ACC112 (cell line): ENCODE data around the gene DHCR7.

ENCODE experiments used
- H2AFZ ChIP-seq: fragments of 200-600 bp; sonication (generic); one replicate; pipeline ENCODE4 v1.6.0; 2017; ENCODE audit warnings: antibody characterized with exemption, low read length; ENCODE audit not compliant: unreplicated experiment
- H3K27ac ChIP-seq: fragments of 200-600 bp; sonication (generic); 2 replicates; pipeline ENCODE4 v1.5.1; 2014; ENCODE audit warnings: low read depth, mild to moderate bottlenecking, antibody characterized with exemption, low read length, moderate library complexity
- H3K27me3 ChIP-seq: fragments of 200-600 bp; sonication (generic); 2 replicates; pipeline ENCODE4 v1.6.1; 2014; ENCODE audit warnings: mild to moderate bottlenecking, antibody characterized with exemption, low read length, moderate library complexity, mixed read lengths; ENCODE audit not compliant: insufficient read depth
- H3K36me3 ChIP-seq: fragments of 200-600 bp; sonication (generic); 2 replicates; pipeline ENCODE4 v1.6.1; 2016; ENCODE audit warnings: mild to moderate bottlenecking, antibody characterized with exemption, low read length, moderate library complexity, mixed read lengths; ENCODE audit not compliant: insufficient read depth
- H3K4me1 ChIP-seq: fragments of 200-600 bp; sonication (generic); one replicate; pipeline ENCODE4 v1.6.1; 2016; ENCODE audit warnings: low read length, mixed read lengths; ENCODE audit not compliant: insufficient read depth, unreplicated experiment, control insufficient read depth
- H3K4me3 ChIP-seq: fragments of 200-600 bp; sonication (generic); 2 replicates; pipeline ENCODE4 v1.5.1; 2014; ENCODE audit warnings: mild to moderate bottlenecking, low read depth, low read length
- H3K79me2 ChIP-seq: fragments of 200-600 bp; sonication (generic); one replicate; pipeline ENCODE4 v1.6.0; 2016; ENCODE audit warnings: low read length; ENCODE audit not compliant: control insufficient read depth, unreplicated experiment, insufficient read depth

DHCR7 gene

GRCh38 chr11:71437399-71437798 lies 10.8 kb downstream of the DHCR7 start:
- H3K79me2 ChIP-seq, result no peaks in the 10 kb centered on the region
- H3K36me3 ChIP-seq, result no peaks in the 10 kb centered on the region
- H3K4me1 ChIP-seq, result peaks cover 7% of the 10 kb centered on the region
- H2AFZ ChIP-seq, result no peak overlapping the region
- H3K27ac ChIP-seq, result no peak overlapping the region
- no peak overlapping the region for H3K4me3 ChIP-seq
- H3K27me3 ChIP-seq, result no peaks in the 10 kb centered on the region

DNA sequence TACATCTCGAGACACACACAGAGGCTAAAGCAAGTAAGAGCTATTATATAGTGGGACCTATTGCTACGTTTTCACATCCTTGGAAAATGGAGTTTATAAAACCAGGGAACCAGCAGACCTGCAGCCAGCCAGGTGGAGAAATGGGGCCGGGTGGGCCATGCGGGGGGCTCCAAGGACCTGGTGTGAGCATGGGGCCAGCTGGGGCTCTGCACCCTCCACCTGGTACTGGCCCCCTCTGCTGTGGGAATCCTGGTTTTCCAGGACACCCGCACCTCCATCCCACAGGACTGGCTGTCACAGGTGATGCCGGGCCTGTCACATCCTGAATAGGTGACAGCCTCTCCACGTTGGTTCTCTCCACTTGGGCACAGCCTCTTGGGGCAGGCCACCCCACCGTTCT lies 11.3 kb downstream of the DHCR7 start:
- Histone ChIP-seq H3K36me3 (no peaks in the 10 kb centered on the region), H3K4me1 (peaks cover 7% of the 10 kb centered on the region)

DNA sequence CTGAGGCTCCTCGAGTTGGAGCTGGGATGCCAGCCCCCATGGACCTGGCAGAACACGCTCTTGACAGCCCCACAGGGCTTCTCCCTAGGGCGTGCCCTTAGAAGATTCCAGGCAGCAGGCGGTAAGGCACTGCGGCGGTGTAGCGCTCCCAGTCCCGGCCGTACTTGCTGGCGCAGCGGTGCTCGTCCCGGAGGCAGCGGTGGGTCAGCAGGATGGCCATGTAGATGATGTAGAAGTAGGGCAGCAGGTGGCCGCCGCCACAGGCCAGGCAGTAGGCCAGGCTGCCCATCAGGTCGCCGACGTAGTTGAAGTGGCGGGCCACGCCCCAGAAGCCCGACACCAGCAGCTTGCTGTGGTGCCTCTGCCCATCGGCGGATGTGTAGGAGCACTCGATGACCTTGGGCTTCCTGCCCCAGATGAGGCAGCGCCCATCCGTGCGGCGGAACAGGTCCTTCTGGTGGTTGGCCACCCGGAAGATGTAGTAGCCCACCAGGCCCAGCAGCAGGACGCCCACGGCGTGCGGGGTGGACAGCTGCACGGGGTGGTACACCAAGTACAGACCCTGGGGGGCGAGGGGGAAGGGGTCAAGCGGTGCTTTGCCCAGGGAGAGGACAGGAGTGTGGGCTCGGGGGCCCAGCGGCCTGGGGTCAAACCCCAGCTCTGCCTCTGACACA lies 12.8 kb downstream of the DHCR7 start:
- Histone ChIP-seq H2AFZ (no peak overlapping the region), H3K36me3 (no peaks in the 10 kb centered on the region), H3K27ac (no peak overlapping the region), H3K4me3 (no peak overlapping the region), H3K79me2 (no peaks in the 10 kb centered on the region), H3K4me1 (peaks cover 7% of the 10 kb centered on the region), H3K27me3 (no peaks in the 10 kb centered on the region)

More for the DNA sequence above, 11.3 kb downstream of the DHCR7 start:
- H3K79me2 ChIP-seq, result no peaks in the 10 kb centered on the region
- H3K27me3 ChIP-seq, result no peaks in the 10 kb centered on the region
- H3K27ac ChIP-seq, result no peak overlapping the region
- no peak overlapping the region for H2AFZ ChIP-seq
- no peak overlapping the region for H3K4me3 ChIP-seq

GRCh38 chr11:71434576-71435130 lies 13.5 kb downstream of the DHCR7 start:
- no peaks in the 10 kb centered on the region for H3K27me3 ChIP-seq
- no peaks in the 10 kb centered on the region for H3K79me2 ChIP-seq
- peaks cover 7% of the 10 kb centered on the region for H3K4me1 ChIP-seq
- H3K4me3 ChIP-seq, result no peak overlapping the region
- no peaks in the 10 kb centered on the region for H3K36me3 ChIP-seq
- no peak overlapping the region for H2AFZ ChIP-seq
- no peak overlapping the region for H3K27ac ChIP-seq

DNA sequence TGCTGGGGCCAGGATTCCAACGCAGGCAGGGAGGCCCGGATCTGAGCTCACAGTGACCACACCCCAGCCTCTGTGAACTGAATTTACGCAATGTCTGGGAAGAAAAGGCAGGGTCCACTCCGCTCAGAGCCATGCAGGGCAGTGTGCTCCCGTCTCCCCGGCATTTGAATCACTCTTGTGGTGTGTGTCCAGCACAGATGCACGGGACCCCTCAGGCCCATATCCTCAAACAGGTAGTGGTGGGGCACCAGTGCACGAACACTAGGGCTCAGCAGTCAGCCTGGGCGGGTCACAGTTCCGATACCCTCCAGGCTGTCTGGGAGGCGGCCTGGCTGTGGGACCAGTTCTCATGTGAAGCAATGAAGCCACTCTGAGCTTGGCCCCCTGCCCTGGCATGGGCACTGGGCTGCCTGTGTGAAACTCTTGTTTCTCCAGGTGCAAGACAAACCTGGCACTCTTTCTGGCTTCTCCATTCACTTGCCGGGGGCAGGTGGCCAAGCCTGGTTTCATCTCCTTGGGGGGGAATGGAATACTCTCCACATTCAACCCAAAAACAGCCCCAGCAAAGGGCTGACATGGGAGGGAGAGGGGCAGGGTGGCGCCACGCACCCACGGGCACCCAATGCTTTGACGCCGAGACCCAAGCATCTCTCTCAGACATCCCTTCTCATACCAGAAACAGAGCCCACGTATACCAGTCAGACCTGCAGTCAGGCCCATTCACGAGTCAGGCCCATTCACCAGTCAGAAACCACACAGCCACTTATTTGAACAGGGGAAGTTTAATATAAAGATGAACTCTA lies 14.3 kb downstream of the DHCR7 start:
- H2AFZ ChIP-seq, result no peak overlapping the region
- H3K36me3 ChIP-seq, result no peaks in the 10 kb centered on the region
- no peak overlapping the region for H3K4me3 ChIP-seq
- 0 out of 2 replicates have a peak, but pooled peaks cover 2% of the 10 kb centered on the region for H3K27me3 ChIP-seq
- peaks cover 7% of the 10 kb centered on the region for H3K4me1 ChIP-seq
- H3K27ac ChIP-seq, result no peak overlapping the region
- no peaks in the 10 kb centered on the region for H3K79me2 ChIP-seq

GRCh38 chr11:71432761-71433647 lies 15.2 kb downstream of the DHCR7 start:
- Histone ChIP-seq H3K27me3 (peaks cover 10% of the 10 kb centered on the region; the same call in 1 of the 2 replicates), H3K36me3 (no peaks in the 10 kb centered on the region), H3K4me1 (peaks cover 7% of the 10 kb centered on the region), H3K79me2 (no peaks in the 10 kb centered on the region), H3K4me3 (no peak overlapping the region), H2AFZ (no peak overlapping the region), H3K27ac (no peak overlapping the region)

GRCh38 chr11:71431271-71431670 lies 16.9 kb downstream of the DHCR7 start:
- H3K4me3 ChIP-seq, result no peak overlapping the region
- H3K79me2 ChIP-seq, result no peaks in the 10 kb centered on the region
- H3K36me3 ChIP-seq, result no peaks in the 10 kb centered on the region
- H3K4me1 ChIP-seq, result peaks cover 7% of the 10 kb centered on the region
- peaks cover 15% of the 10 kb centered on the region; the same call in 1 of the 2 replicates for H3K27me3 ChIP-seq
- H2AFZ ChIP-seq, result no peak overlapping the region
- no peak overlapping the region for H3K27ac ChIP-seq

- H3K36me3 ChIP-seq, result no peaks in the 10 kb centered on the region
- no peak overlapping the region for H3K4me3 ChIP-seq
- no peaks in the 10 kb centered on the region for H3K79me2 ChIP-seq
- peaks cover 15% of the 10 kb centered on the region; the same call in 1 of the 2 replicates for H3K27me3 ChIP-seq
- H3K27ac ChIP-seq, result no peak overlapping the region
- H2AFZ ChIP-seq, result no peak overlapping the region
- H3K4me1 ChIP-seq, result peaks cover 7% of the 10 kb centered on the region
Observed at GRCh38 chr11:71430166-71430565, 18.0 kb downstream of the DHCR7 start.

- no peaks in the 10 kb centered on the region for H3K36me3 ChIP-seq
- no peak overlapping the region for H3K27ac ChIP-seq
- no peak overlapping the region for H2AFZ ChIP-seq
Observed at GRCh38 chr11:71429701-71430100, 18.5 kb downstream of the DHCR7 start.

GRCh38 chr11:71428861-71429435 lies 19.2 kb downstream of the DHCR7 start:
- Histone ChIP-seq H3K27ac (no peak overlapping the region), H3K4me3 (no peak overlapping the region), H2AFZ (no peak overlapping the region), H3K36me3 (no peaks in the 10 kb centered on the region), H3K79me2 (no peaks in the 10 kb centered on the region), H3K27me3 (peaks cover 15% of the 10 kb centered on the region; the same call in 1 of the 2 replicates), H3K4me1 (peaks cover 7% of the 10 kb centered on the region)

More at GRCh38 chr11:71429701-71430100, 18.5 kb downstream of the DHCR7 start:
- H3K27me3 ChIP-seq, result peaks cover 15% of the 10 kb centered on the region; the same call in 1 of the 2 replicates
- peaks cover 7% of the 10 kb centered on the region for H3K4me1 ChIP-seq
- no peak overlapping the region for H3K4me3 ChIP-seq
- H3K79me2 ChIP-seq, result no peaks in the 10 kb centered on the region
